Prostate gland (tissue), 2 donors: Measurements from ENCODE around the gene DACH1. TPM values are rescaled to one million over a fixed set of nuclear protein-coding genes. Genes with fewer than 3 reads are reported as not detected.

ENCODE experiments used
- DNase-seq: peaks from one replicate; pipeline ENCODE4 v3.0.0-alpha.2; 2019; ENCODE audit warnings: low spot score
- H3K27ac ChIP-seq, 2 donors: fragments of 200-600 bp; sonication (generic); 2 replicates each; pipeline ENCODE4 v1.5.1; 2017 to 2019
- H3K27me3 ChIP-seq: fragments of 200-600 bp; sonication (generic); replicated peaks from 2 replicates; pipeline ENCODE4 v1.5.1; 2019; ENCODE audit not compliant: insufficient read depth
- H3K36me3 ChIP-seq, 2 donors: fragments of 200-600 bp; sonication (generic); 1 replicate in 1 of 2; 2 replicates in 1 of 2; pipeline versions ENCODE4 v1.5.1 to v1.8.1; 2017 to 2019
- H3K4me1 ChIP-seq: fragments of 200-600 bp; sonication (generic); replicated peaks from 2 replicates; pipeline ENCODE4 v1.5.1; 2019
- H3K4me3 ChIP-seq, 2 donors: fragments of 200-600 bp; sonication (generic); 2 replicates each; pipeline ENCODE4 v1.5.1; 2017 to 2019
- H3K9me3 ChIP-seq: fragments of 200-600 bp; sonication (generic); 2 replicates; pipeline ENCODE4 v1.5.1; 2017
- POLR2A ChIP-seq: fragments of 450-650 bp; IDR thresholded peaks from one replicate; pipeline ENCODE4 v1.6.1; 2016; ENCODE audit warnings: antibody characterized with exemption, mild to moderate bottlenecking
- POLR2AphosphoS5 ChIP-seq: sonication (generic); formaldehyde crosslinking; IDR thresholded peaks from one replicate; pipeline ENCODE4 v1.6.1; 2017; ENCODE audit warnings: antibody characterized with exemption
- WGBS: methylation state at CpG from one replicate; pipeline ENCODE4 v1.1.5; 2018; 5-methylcytosine and 5-hydroxymethylcytosine counted together
- intact Hi-C: fragments of 100-400 bp; cut with DNase I; formaldehyde crosslinking; loops from one replicate; pipeline ENCODE4 v1.14.2; 2022
- total RNA-seq, 2 donors: library from RNA; depleted of rRNA; stranded (reverse); fragments of >200 nt; gene quantifications; one replicate each; pipeline ENCODE4 v1.1.0, GENCODE V29; 2016
- TF ChIP-seq, protein P1 (sequence below), 4 experiments: fragments of 200-600 bp in 2 of 4; fragments of 450-650 bp in 2 of 4; sonication (generic) in 2 of 4; IDR thresholded peaks; 1 replicate in 3 of 4; 2 replicates in 1 of 4; pipeline ENCODE4 v1.5.1; 2016 to 2019; ENCODE audit warnings: antibody characterized with exemption in 4 of 4, mild to moderate bottlenecking in 2 of 4, moderate library complexity in 2 of 4

The DACH1 gene
- total RNA-seq, 2 donors from 2014 or later: 14.6 to 18.0 TPM

DNA sequence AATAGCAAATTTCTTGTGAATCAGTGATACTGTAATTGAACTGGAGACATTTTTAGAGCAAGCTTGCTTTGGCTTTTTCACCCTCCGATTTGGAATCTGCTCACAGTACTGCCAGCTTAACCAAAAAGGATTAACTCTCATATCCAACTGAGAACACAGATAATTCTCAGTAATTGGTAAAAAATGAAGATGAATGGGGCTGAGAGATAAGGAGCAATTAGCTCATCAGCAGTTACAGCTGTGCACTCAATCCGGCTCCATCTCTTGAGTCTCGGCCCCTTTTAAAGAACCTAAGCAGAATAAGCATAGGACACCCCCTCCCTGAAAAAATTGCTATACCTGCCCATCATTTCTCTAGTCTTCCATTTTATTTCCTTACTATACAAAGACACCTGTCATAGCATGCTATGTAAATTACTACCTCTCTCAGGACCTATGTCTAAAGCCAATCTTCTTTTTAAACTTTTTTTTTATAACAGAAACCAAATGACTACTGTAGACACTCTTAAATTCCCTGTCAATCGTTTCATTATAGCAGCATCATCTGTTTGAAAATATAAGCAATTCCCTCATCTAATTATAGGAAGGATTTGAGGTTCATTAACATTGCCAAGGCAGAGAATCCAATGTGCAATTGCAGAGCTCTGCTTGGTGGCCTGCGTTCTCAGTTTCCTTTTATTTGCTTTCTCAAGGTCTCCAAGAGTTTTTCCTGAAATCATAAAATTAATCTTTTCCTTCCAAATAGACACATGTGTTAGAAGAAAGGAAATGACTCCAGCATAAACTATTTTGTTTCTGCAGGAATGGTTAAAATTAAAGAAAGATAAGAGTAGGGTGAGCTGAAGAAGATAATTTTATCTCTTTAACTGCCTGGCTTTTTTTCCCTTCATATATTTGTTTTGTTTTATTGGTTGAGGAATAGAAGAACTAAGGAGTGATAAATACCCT, 242.1 kb downstream of the DACH1 start:
- Histone ChIP-seq H3K27me3 (no peaks in the 10 kb centered on the region), H3K27ac (no peak overlapping the region), H3K4me3 (no peak overlapping the region), H3K4me1 (no peaks in the 10 kb centered on the region), H3K9me3 (no peaks in the 10 kb centered on the region), H3K36me3 (no peaks in the 10 kb centered on the region)
- TF ChIP-seq, protein P1, sequence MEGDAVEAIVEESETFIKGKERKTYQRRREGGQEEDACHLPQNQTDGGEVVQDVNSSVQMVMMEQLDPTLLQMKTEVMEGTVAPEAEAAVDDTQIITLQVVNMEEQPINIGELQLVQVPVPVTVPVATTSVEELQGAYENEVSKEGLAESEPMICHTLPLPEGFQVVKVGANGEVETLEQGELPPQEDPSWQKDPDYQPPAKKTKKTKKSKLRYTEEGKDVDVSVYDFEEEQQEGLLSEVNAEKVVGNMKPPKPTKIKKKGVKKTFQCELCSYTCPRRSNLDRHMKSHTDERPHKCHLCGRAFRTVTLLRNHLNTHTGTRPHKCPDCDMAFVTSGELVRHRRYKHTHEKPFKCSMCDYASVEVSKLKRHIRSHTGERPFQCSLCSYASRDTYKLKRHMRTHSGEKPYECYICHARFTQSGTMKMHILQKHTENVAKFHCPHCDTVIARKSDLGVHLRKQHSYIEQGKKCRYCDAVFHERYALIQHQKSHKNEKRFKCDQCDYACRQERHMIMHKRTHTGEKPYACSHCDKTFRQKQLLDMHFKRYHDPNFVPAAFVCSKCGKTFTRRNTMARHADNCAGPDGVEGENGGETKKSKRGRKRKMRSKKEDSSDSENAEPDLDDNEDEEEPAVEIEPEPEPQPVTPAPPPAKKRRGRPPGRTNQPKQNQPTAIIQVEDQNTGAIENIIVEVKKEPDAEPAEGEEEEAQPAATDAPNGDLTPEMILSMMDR (IDR thresholded peaks at IDR 0.05): no peak
- TF ChIP-seq POLR2AphosphoS5: no peak
- no peak for TF ChIP-seq POLR2A
- WGBS: 63% methylated on average over 5 of the region's 5 CpGs
- DNase-seq: no peak
- intact Hi-C loops: no loop called here

DNA sequence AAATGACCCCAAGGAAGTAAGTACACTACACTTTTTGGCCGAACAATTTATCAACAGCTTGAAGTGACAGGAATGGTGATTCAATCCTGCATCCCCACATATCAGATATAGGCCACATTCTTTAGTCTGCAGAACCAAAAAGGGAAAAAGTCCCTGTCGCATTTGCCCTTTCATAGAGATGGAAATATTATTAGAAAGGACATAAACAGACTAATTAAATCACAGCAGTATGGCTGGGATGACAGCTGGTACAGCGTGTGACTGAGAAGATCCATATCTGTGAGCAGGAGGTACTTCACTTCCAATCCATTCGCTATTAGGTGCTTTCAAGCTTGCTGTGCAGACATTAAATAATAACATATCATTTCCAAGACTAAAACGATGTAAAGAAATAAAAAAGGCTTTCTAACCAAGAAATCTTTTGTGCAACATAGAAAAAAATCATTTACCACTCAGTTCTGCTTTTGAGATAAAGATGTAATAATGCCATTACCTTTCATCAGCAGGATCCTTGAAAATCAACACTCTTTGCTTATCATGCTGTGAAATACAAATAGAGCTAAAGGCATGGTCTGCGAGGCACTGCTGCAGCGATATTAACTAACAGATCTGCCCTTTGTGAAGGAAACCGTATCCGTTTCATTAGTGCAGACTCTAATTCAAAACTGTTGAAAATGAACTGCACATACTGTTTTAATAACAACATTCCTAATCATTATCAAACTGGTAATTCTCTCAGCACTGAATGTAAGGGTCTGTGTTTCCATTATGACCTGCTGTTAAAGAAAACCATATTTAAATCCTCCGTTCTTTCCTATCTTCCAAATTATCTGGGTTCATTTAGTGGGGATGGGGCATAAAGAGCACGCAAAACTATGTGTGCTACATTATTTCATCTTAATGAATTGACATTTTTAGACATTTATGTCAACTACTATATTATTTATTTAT, 245.6 kb downstream of the DACH1 start:
- TF ChIP-seq POLR2A: no peak
- TF ChIP-seq POLR2AphosphoS5: no peak
- TF ChIP-seq, protein P1 (IDR thresholded peaks at IDR 0.05): no peak
- Histone ChIP-seq H3K36me3 (no peaks in the 10 kb centered on the region), H3K4me3 (no peak overlapping the region), H3K27me3 (no peaks in the 10 kb centered on the region), H3K27ac (no peak overlapping the region), H3K4me1 (no peaks in the 10 kb centered on the region), H3K9me3 (no peaks in the 10 kb centered on the region)
- no peak for DNase-seq
- WGBS: 40% methylated on average over 11 of the region's 11 CpGs
- intact Hi-C loops: no loop called here

DNA sequence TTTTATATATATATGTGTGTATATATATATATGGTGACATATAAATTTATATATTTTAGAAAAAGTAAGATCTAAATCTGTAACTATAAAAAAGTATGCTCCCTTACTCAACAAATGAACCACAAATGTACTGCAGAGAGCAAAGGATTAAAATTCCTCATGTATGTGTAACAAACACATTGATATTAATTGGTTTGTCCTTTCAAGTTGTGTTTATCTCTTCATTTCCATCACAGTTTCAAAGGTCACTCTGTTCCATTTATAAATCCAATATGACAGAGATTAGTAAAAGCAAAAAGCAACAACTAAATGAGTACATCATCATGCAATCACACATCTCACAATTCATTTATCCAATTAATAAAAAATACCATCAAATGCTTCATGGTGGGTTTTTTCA, 247.9 kb downstream of the DACH1 start:
- Histone ChIP-seq H3K9me3 (no peaks in the 10 kb centered on the region), H3K4me1 (no peaks in the 10 kb centered on the region), H3K36me3 (no peaks in the 10 kb centered on the region), H3K27ac (no peak overlapping the region), H3K27me3 (no peaks in the 10 kb centered on the region), H3K4me3 (no peak overlapping the region)
- intact Hi-C loops: no loop called here
- TF ChIP-seq POLR2AphosphoS5 (no peak), POLR2A (no peak)
- TF ChIP-seq, protein P1 (IDR thresholded peaks at IDR 0.05): no peak
- no peak for DNase-seq

GRCh38 chr13:71618159-71618558, 248.8 kb downstream of the DACH1 start:
- TF ChIP-seq, protein P1 (IDR thresholded peaks at IDR 0.05): no peak
- TF ChIP-seq POLR2AphosphoS5 (no peak), POLR2A (no peak)

More at GRCh38 chr13:71618159-71618558, 248.8 kb downstream of the DACH1 start:
- Histone ChIP-seq H3K27me3 (no peaks in the 10 kb centered on the region), H3K27ac (no peak overlapping the region), H3K9me3 (no peaks in the 10 kb centered on the region), H3K4me1 (no peaks in the 10 kb centered on the region), H3K4me3 (no peak overlapping the region), H3K36me3 (no peaks in the 10 kb centered on the region)
- no peak for DNase-seq
- intact Hi-C loops: no loop called here
